HG03520 (cell line): ENCODE measurements around the gene RIT2.

Experiments used
- ATAC-seq: cut with Tn5 transposase; IDR thresholded peaks from one replicate; pipeline ENCODE4 v1.9.1; 2021; ENCODE audit warnings: mild to moderate bottlenecking, moderate library complexity; ENCODE audit not compliant: unreplicated experiment

Gene RIT2

GRCh38 chr18:43115076-43115921, at the start of gene RIT2:
TSS of gene RIT2 (minus strand) at chr18:43115685.
- ATAC-seq, result no peak

GRCh38 chr18:43161528-43161927, 46.0 kb upstream of the RIT2 start:
- ATAC-seq, result no peak

- ATAC-seq, result no peak
Measured at GRCh38 chr18:43160509-43160908, 45.0 kb upstream of the RIT2 start.

- ATAC-seq, result no peak
Measured at GRCh38 chr18:43159926-43160325, 44.4 kb upstream of the RIT2 start.

GRCh38 chr18:43159086-43159770, 43.7 kb upstream of the RIT2 start:
- ATAC-seq, result no peak

- no peak for ATAC-seq
Measured at GRCh38 chr18:43158381-43158780, 42.9 kb upstream of the RIT2 start.

- ATAC-seq, result no peak
Measured at GRCh38 chr18:43155842-43156241, 40.4 kb upstream of the RIT2 start.

GRCh38 chr18:43148231-43148630, 32.7 kb upstream of the RIT2 start:
- no peak for ATAC-seq

GRCh38 chr18:43141208-43141607, 25.7 kb upstream of the RIT2 start:
- no peak for ATAC-seq

GRCh38 chr18:43139288-43139946, 23.9 kb upstream of the RIT2 start:
- no peak for ATAC-seq

GRCh38 chr18:43134876-43135275, 19.4 kb upstream of the RIT2 start:
- ATAC-seq, result no peak

- ATAC-seq, result no peak
Measured at GRCh38 chr18:43130716-43131260, 15.3 kb upstream of the RIT2 start.

- ATAC-seq, result no peak
Measured at GRCh38 chr18:43129946-43130524, 14.6 kb upstream of the RIT2 start.

GRCh38 chr18:43125471-43125870, 10.0 kb upstream of the RIT2 start:
- ATAC-seq, result no peak

- no peak for ATAC-seq
Measured at GRCh38 chr18:43122955-43123354, 7.5 kb upstream of the RIT2 start.

GRCh38 chr18:43116699-43117294, 1.3 kb upstream of the RIT2 start:
- ATAC-seq, result no peak

- no peak for ATAC-seq
Measured at GRCh38 chr18:43113220-43113895, 2.1 kb downstream of the RIT2 start.

GRCh38 chr18:43108882-43109281, 6.6 kb downstream of the RIT2 start:
- ATAC-seq, result no peak

- no peak for ATAC-seq
Measured at GRCh38 chr18:43108469-43108868, 7.0 kb downstream of the RIT2 start.

- ATAC-seq, result no peak
Measured at GRCh38 chr18:43093646-43094045, 21.8 kb downstream of the RIT2 start.
